GM21786 (cell line): ENCODE measurements around the gene TMEM131.
A peak's percentile ranks its signal among the peaks of the same experiment; 100 is the strongest.
"Not testable (repeated sequence)": the region's sequence is repeated elsewhere in the genome, so short reads cannot be mapped to it uniquely, and the experiment has no call there.

Experiments used
- ATAC-seq: cut with Tn5 transposase; IDR thresholded peaks from one replicate; pipeline ENCODE4 v1.9.1; 2021; ENCODE audit not compliant: unreplicated experiment

Gene TMEM131

DNA sequence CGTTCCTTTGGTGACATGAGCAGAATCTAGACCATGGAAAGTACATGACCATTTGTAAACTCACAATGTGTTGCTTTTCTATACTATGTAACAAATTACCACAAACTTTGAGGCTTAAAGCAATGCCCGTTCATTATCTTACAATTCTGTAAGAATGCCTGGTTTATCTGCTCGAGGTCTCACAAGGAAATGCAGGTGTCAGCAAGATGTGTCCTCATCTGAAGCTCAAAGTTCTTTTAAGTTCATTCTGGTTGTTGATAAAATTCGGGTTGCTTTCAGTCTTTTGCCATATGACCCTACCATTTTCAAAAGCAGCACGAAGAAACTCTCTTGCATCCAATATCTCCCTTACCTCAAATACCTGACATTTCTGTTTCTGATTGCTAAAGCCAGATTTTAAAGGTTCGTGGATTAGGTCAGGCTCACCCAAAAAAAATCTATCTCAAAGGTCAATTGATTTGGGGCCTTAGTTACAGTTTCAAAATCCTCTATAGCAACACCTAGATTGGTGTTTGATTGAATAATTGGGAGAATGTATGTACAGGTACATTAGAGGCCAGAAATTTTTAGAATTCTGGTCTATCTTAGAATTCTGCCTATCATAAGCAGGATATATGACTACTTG is 125.9 kb downstream of the TMEM131 start:
- ATAC-seq, result no peak

GRCh38 chr2:97868986-97869721 is 126.6 kb downstream of the TMEM131 start:
- no peak for ATAC-seq

- ATAC-seq, result no peak
Measured at GRCh38 chr2:97863829-97864228, 131.9 kb downstream of the TMEM131 start.

DNA sequence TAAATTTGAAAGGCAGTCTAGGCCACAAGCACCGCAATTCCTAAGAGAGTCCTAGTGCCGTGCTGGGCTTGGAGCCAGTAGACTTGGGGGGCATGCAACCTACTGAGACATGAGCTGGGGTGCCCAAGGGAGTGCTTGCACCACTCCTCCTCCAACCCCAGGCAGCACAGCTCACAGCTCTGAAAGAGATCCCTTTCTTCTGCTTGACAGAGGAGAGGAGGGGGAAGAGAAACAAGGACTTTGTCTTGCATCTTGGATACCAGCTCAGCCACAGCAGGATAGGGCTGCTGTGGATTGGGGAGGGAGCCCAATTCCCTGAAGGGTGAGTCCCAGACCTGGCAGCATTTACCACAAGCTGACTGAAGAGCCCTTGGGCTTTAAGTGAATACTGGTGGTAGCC is 134.6 kb downstream of the TMEM131 start:
- no peak for ATAC-seq

- no peak for ATAC-seq
Measured at GRCh38 chr2:97858442-97858841, 137.3 kb downstream of the TMEM131 start.

DNA sequence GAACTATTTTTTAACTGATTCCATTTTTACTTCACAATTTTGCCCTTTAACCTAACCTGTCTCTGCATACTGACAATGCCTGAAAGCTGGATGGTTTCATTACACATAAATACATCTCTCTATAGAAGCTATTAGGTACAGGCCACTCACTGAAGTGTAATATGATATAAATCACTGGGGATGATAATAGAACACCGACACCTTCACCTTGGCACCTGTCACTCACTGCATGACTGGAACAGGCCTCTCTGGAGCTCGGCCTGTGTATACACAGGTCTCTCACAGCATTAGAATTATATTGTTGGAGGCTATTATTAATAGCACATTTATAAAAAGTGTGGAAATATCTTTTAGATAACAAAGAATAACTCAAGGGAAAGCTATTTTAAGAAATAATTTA is 138.2 kb downstream of the TMEM131 start:
- ATAC-seq, result no peak

- not testable (repeated sequence) for ATAC-seq
Measured at GRCh38 chr2:97853057-97853456, 142.7 kb downstream of the TMEM131 start.

GRCh38 chr2:97851172-97851571 is 144.6 kb downstream of the TMEM131 start:
- ATAC-seq, result no peak

DNA sequence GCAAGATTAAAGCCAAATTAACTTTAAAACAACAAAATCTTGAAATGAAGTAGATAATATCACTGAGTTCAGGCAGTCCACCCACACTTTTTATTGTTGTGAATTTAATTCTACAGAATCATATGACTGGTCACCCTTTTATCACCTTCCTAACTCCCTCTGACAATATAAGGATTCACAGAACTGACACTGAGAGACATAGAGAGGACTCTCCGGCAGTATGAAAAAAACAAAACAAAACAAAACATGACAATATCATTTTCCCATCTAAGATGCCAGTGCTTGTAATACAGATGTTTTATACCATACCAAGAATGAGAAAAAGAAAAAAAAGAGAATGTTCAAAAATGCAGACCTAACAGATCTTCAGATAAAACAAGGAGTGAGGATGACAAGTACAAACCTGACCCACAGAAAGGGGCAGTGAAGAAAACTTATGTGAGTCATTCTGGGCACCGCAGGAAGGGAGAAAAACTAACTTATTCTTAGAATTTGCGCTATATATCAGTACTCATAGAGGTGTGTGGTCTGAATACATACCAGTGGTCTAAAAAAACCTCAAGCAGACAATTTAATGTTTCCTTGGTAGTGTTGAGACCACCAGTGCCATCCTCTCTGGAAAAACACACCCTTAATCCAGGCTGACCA is 145.7 kb downstream of the TMEM131 start:
- ATAC-seq, result peak; percentile 83

DNA sequence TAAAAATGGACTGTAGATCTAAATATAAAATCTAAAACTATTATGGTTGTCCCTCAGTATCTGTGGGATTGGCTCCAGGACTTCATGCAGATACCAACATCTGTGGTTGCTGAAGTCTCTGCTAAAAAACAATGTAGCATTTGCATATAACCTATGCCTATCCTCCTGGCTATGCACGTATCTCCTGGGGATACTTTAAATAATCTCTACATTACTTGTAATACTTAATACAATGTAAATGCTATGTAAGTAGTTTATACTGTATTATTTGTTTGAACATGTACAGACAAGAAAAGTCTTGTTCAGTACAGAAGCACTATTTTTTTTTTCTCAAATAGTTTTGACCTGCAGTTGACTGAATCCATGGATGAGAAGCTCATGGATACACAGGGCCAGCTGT is 147.4 kb downstream of the TMEM131 start:
- no peak for ATAC-seq

GRCh38 chr2:97846716-97847115 is 149.0 kb downstream of the TMEM131 start:
- ATAC-seq, result not testable (repeated sequence)

DNA sequence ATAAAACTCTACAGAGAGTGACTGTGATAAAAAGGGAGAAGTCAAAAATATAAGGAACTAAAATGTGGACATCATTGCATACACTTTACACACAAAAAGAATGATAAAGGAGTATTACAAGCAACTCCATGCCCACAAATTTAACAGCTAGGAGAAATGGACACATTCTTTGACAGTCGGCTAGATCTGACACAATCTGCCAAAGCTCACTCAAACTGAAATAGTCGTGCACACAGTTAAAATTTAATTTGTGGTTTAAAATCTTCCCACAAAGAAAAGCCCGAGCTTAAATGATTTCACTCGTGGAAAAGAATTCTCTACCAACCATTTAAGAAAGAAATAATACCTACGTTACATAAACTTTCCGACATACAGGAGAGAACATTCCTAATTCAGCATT is 149.9 kb downstream of the TMEM131 start:
- ATAC-seq, result no peak

GRCh38 chr2:97845133-97845532 is 150.6 kb downstream of the TMEM131 start:
- no peak for ATAC-seq

- no peak for ATAC-seq
Measured at GRCh38 chr2:97844311-97844859, 151.4 kb downstream of the TMEM131 start.

DNA sequence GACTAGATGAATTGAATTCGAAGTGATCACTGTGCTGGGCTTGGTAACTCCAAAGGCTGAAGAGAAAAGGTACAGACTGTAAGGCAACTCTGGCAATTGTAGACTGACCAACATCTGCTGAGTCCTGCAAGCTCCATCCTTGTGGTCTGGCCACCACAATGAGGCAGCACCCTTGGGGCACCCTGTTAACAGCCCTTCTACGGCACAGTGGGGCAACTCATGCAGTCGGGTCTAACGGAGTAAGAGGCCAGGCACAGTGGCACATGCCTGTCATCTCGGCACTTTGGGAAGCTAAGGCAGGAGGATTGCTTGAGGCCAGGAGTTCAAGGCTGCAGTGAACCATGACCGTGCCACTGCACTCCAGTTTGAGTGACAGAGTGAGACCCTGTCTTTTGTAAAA is 155.6 kb downstream of the TMEM131 start:
- no peak for ATAC-seq

- ATAC-seq, result no peak
Measured at GRCh38 chr2:97834610-97835009, 161.1 kb downstream of the TMEM131 start.

DNA sequence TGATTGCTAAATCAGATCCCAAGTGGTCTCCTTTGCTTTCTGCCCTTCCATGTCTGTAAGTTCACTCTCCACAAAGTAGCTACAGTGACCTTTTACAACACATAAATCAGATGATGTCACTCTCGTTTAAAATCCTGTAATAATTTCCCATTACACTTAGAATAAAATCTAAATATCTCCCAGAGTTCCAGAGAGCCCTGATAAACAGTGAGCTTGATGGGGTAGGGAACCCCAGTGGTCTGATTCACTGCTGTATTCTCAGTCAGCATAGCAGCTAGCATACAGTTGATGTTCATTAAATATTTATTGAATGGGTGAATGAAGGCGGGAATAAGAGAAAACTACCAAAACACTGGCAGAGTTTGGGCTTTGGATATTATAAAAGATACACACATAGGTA is 164.6 kb downstream of the TMEM131 start:
- ATAC-seq, result no peak

DNA sequence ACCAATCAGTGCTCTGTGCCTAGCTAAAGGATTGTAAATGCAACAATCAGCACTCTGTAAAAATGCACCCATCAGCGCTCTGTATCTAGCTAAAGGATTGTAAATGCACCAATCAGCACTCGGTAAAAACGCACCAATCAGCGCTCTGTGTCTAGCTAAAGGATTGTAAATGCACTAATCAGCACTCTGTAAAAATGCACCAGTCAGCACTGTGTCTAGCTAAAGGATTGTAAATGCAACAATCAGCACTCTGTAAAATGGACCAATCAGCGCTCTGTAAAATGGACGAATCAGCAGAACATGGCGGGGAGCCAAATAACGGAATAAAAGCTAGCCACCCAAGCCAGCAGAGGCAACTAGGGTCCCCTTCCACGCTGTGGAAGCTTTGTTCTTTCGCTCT is 166.5 kb downstream of the TMEM131 start:
- ATAC-seq, result not testable (repeated sequence)

DNA sequence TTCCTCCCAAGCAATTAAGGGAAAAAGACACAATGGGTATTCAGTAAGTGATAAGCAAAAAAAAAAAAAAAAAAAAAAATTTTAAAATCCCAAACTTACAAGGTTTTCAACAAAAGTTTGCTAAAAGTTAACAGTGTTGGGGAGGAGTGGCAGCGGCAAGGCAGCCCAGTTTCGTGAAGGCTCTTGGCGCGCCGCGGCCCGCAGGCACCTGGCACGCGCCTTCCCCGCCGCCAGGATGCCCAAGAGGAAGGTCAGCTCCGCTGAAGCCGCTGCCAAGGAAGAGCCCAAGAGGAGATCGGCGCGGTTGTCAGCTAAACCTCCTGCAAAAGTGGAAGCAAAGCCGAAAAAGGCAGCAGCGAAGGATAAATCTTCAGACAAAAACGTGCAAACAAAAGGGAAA is 168.7 kb downstream of the TMEM131 start:
- ATAC-seq, result not testable (repeated sequence)

- not testable (repeated sequence) for ATAC-seq
Measured at GRCh38 chr2:97826266-97826847, 169.4 kb downstream of the TMEM131 start.

- ATAC-seq, result not testable (repeated sequence)
Measured at GRCh38 chr2:97824011-97824410, 171.7 kb downstream of the TMEM131 start.
